ENCODE data around the gene TMEM150A.

Gene TMEM150A

DNA sequence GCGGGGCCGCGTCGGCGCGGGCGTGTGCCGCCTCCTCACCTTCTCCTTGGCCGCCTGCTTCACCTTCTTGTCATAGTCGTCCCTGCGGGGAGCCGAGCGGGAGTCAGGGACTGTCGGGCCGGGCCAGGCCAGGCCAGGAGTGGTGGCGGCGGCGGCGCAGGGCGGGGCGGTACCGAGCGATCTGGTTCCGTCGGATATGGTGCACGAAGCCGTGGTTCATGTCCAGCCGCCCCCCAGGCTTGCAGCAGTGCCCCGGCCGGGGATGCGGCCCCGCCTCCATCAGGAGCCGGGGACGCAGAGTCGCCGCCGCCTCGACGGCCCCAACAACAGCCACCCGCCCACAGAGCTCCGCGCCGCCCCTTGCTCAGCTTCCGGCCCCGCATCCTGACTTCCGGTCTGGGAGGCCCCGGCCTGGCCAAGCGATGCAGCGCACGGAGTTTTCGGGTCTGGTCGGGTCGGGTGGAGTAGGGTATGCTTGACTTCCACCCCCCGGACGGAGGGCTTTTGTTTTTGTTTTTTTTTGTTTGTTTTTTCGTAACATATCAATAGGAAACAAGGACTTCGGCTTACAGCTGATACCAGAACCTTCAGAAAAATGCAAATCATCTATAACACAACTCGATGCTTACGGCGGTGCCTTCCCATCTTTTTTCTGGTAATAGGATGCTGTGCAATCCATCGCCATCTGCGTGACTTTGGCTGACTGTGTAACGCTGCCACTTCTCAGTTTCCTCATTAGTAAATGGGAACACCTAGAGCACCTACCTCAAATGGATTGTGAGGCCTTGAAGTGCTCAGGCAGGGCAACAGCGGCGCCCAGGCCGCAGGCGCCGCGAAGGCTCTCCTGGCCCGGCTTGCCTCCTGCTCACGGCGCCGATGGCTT, 9.4 kb upstream of the TMEM150A start, which contains the start of gene C2orf68:
TSS of gene C2orf68 (minus strand) at position 362 of the 883 bp plus-strand sequence. CDS start at position 280, 82 bp downstream.
- TF ChIP-seq POLR2AphosphoS5 (IDR thresholded peaks at IDR 0.05; ENCODE audit: low read depth, low read length) (peak; percentile 91), SIN3A (IDR thresholded peaks at IDR 0.05; ENCODE audit: borderline replicate concordance, insufficient read depth, low read length) (no peak), FOXP2 (optimal IDR thresholded peaks at IDR 0.05; ENCODE audit: borderline replicate concordance, extremely low read depth, extremely low read length, insufficient read depth) (peak; percentile 78), TAF1 (IDR thresholded peaks at IDR 0.05; ENCODE audit: borderline replicate concordance, insufficient read depth, low read length) (peak; percentile 85; the same call in 1 of the 2 replicates)
- TF ChIP-seq, protein P1, sequence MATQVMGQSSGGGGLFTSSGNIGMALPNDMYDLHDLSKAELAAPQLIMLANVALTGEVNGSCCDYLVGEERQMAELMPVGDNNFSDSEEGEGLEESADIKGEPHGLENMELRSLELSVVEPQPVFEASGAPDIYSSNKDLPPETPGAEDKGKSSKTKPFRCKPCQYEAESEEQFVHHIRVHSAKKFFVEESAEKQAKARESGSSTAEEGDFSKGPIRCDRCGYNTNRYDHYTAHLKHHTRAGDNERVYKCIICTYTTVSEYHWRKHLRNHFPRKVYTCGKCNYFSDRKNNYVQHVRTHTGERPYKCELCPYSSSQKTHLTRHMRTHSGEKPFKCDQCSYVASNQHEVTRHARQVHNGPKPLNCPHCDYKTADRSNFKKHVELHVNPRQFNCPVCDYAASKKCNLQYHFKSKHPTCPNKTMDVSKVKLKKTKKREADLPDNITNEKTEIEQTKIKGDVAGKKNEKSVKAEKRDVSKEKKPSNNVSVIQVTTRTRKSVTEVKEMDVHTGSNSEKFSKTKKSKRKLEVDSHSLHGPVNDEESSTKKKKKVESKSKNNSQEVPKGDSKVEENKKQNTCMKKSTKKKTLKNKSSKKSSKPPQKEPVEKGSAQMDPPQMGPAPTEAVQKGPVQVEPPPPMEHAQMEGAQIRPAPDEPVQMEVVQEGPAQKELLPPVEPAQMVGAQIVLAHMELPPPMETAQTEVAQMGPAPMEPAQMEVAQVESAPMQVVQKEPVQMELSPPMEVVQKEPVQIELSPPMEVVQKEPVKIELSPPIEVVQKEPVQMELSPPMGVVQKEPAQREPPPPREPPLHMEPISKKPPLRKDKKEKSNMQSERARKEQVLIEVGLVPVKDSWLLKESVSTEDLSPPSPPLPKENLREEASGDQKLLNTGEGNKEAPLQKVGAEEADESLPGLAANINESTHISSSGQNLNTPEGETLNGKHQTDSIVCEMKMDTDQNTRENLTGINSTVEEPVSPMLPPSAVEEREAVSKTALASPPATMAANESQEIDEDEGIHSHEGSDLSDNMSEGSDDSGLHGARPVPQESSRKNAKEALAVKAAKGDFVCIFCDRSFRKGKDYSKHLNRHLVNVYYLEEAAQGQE (IDR thresholded peaks at IDR 0.05; ENCODE audit: insufficient read depth in 1 of 2, low read depth in 2 of 2, low read length in 2 of 2): no peak

DNA sequence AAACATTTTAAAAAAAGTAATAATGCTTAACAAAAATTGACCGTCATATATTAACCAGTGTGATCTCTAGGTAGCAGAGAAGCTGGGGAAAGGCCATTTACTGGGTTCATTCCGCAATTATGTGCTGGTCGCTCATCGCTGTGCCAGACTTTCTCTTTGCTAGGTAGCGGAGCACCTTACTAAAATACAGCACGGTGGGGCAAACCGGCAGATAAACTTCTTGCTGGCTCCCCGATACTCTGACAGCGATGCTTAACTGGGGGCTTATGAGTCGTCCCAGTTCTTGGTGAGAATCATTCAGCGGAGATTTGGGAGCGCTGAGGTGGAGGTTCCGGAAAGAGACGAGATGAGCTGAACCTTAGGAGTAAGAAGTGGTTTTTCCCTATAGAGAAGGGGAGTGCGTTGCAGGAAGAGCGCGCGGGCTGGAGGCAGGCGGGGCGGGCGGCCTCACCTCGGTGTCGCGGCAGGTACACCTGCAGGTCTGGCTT, 8.8 kb upstream of the TMEM150A start:
- TF ChIP-seq TAF1 (IDR thresholded peaks at IDR 0.05; ENCODE audit: borderline replicate concordance, insufficient read depth, low read length) (no peak), POLR2AphosphoS5 (IDR thresholded peaks at IDR 0.05; ENCODE audit: low read depth, low read length) (no peak), FOXP2 (optimal IDR thresholded peaks at IDR 0.05; ENCODE audit: borderline replicate concordance, extremely low read depth, extremely low read length, insufficient read depth) (no peak), SIN3A (IDR thresholded peaks at IDR 0.05; ENCODE audit: borderline replicate concordance, insufficient read depth, low read length) (no peak)
- TF ChIP-seq, protein P1 (IDR thresholded peaks at IDR 0.05; ENCODE audit: insufficient read depth in 1 of 2, low read depth in 2 of 2, low read length in 2 of 2): no peak

DNA sequence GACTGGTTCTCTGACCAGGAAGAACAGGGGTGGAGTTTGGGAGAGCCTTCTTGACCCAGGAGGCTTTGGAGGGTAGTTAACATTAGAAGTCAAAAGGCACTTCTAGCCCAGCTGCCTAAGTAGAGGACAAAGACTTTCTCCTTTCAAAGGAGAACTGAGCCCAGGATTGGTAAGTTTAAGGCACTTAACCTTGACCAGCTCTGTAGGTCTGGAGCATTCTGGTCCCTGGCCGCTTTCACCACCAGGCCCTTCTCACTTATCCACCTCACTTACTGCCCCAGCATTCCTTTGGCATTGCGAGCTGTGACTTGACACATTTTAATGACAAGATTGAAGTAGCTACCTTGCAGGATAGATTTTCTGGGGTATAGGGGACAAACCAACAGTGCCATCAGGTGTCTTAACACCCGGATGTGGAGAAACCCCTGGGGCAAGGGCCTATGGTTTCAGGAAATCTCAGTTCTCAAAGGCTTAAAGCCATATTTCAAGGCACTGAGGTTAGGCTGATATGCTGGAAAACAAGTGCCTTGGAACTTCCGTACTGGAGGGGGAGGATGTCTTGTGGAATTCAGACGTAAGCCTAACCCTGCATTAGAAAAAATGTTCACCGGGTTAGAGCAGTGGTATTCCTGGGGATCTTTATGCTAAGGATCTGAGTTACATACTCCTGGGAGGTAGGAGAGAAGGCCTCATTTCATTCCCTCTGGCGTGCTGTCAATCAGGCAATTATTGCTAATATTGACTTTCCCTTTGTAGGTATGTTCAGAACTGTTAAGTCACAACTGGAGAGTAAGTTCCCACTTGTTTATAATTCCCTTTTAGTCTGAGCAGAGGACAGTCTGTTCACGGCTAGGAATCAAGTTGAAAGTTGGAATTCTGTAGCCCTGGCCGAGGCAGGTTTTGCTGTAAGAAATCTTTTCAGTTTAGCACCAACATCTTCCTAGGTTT, 5.0 kb upstream of the TMEM150A start:
- no peak for TF ChIP-seq FOXP2 (optimal IDR thresholded peaks at IDR 0.05; ENCODE audit: borderline replicate concordance, extremely low read depth, extremely low read length, insufficient read depth)
- no peak for TF ChIP-seq SIN3A (IDR thresholded peaks at IDR 0.05; ENCODE audit: borderline replicate concordance, insufficient read depth, low read length)
- TF ChIP-seq, protein P1 (IDR thresholded peaks at IDR 0.05; ENCODE audit: insufficient read depth in 1 of 2, low read depth in 2 of 2, low read length in 2 of 2): no peak
- TF ChIP-seq TAF1 (IDR thresholded peaks at IDR 0.05; ENCODE audit: borderline replicate concordance, insufficient read depth, low read length): no peak

DNA sequence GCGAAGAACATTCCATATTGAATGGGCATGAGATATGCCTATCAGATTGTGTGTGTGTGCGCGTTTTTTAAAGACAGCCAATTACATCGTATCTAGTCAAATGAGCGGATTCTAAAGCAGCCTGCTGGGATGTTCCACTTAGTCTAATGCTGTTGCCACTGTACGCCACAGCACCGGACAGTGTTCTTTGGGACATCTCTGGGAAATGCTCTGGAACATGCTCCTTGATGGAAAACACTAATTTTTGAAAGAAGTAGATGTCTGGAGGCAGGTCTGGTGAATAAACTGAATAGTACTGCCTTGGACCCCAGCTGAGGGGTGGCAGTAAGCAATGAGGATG, 3.6 kb upstream of the TMEM150A start:
- TF ChIP-seq FOXP2 (optimal IDR thresholded peaks at IDR 0.05; ENCODE audit: borderline replicate concordance, extremely low read depth, extremely low read length, insufficient read depth) (no peak), SIN3A (IDR thresholded peaks at IDR 0.05; ENCODE audit: borderline replicate concordance, insufficient read depth, low read length) (no peak), TAF1 (IDR thresholded peaks at IDR 0.05; ENCODE audit: borderline replicate concordance, insufficient read depth, low read length) (no peak), POLR2AphosphoS5 (IDR thresholded peaks at IDR 0.05; ENCODE audit: low read depth, low read length) (no peak)
- TF ChIP-seq, protein P1 (IDR thresholded peaks at IDR 0.05; ENCODE audit: insufficient read depth in 1 of 2, low read depth in 2 of 2, low read length in 2 of 2): no peak
